Smooth muscle cell (in vitro differentiated cells): ENCODE results near the gene LRRC7. TPM values are rescaled to one million over a fixed set of nuclear protein-coding genes. Genes with fewer than 3 reads are reported as not detected.

Experiments
- DNase-seq: peaks from one replicate; lab custom pipeline; 2025; ENCODE audit not compliant: unreplicated experiment; lab: John Stamatoyannopoulos, UW
- H2AFZ ChIP-seq: fragments of 200-600 bp; sonication (generic); 2 replicates; pipeline ENCODE4 v1.6.0; 2016; ENCODE audit warnings: antibody characterized with exemption, low read depth, mild to moderate bottlenecking
- H3F3A ChIP-seq: fragments of 200-600 bp; sonication (generic); 2 replicates; pipeline ENCODE4 v1.6.0; 2017; ENCODE audit warnings: antibody characterized with exemption, low read depth
- H3K27ac ChIP-seq: fragments of 200-600 bp; sonication (generic); 2 replicates; pipeline ENCODE4 v1.5.1; 2016; ENCODE audit warnings: low read depth, mild to moderate bottlenecking
- H3K27me3 ChIP-seq: fragments of 200-600 bp; sonication (generic); 2 replicates; pipeline ENCODE4 v1.6.1; 2016; ENCODE audit warnings: low read depth, mild to moderate bottlenecking
- H3K36me3 ChIP-seq: fragments of 200-600 bp; sonication (generic); 2 replicates; pipeline ENCODE4 v1.5.1; 2016; ENCODE audit warnings: low read depth
- H3K4me1 ChIP-seq: fragments of 200-600 bp; sonication (generic); 2 replicates; pipeline ENCODE4 v1.5.1; 2016; ENCODE audit warnings: low read depth
- H3K4me2 ChIP-seq: fragments of 200-600 bp; sonication (generic); 2 replicates; pipeline ENCODE4 v1.6.0; 2016; ENCODE audit warnings: mild to moderate bottlenecking
- H3K4me3 ChIP-seq: fragments of 200-600 bp; sonication (generic); 2 replicates; pipeline ENCODE4 v1.5.1; 2016; ENCODE audit warnings: mild to moderate bottlenecking
- H3K79me2 ChIP-seq: fragments of 200-600 bp; sonication (generic); 2 replicates; pipeline ENCODE4 v1.6.0; 2016; ENCODE audit warnings: low read depth, mild to moderate bottlenecking
- H3K9ac ChIP-seq: fragments of 200-600 bp; sonication (generic); 2 replicates; pipeline ENCODE4 v1.6.0; 2016; ENCODE audit warnings: low read depth
- H3K9me3 ChIP-seq: fragments of 200-600 bp; sonication (generic); replicated peaks from 2 replicates; pipeline ENCODE4 v1.5.1; 2016; ENCODE audit warnings: low read depth
- H4K20me1 ChIP-seq: fragments of 200-600 bp; sonication (generic); 2 replicates; pipeline ENCODE4 v1.6.0; 2016; ENCODE audit warnings: low read depth
- CTCF ChIP-seq: fragments of 200-600 bp; sonication (generic); IDR thresholded peaks from 2 replicates; pipeline ENCODE4 v1.5.1; 2017; ENCODE audit warnings: borderline replicate concordance, mild to moderate bottlenecking, antibody characterized with exemption; ENCODE audit not compliant: insufficient read depth, poor library complexity, severe bottlenecking
- WGBS: methylation state at CpG from one replicate; pipeline ENCODE4 v1.1.7; 2016; ENCODE audit warnings: low lambda C conversion rate; 5-methylcytosine and 5-hydroxymethylcytosine counted together
- polyA plus RNA-seq: library from polyadenylated mRNA; unstranded; fragments of >200 nt; fragmentation: Nextera tagmentation; extraction: Ambion mirVana; gene quantifications from 2 replicates; pipeline ENCODE4 v1.2.1, GENCODE V29; 2016
- total RNA-seq: library from RNA; depleted of rRNA; stranded (reverse); fragments of >200 nt; gene quantifications from 2 replicates; pipeline ENCODE4 v1.2.3, GENCODE V29; 2014

The LRRC7 gene
- total and polyA plus RNA-seq, 2 experiments from 2014 or later, result 0.04 to 0.06 TPM

GRCh38 chr1:70048336-70049094 is 480.8 kb downstream of the LRRC7 start:
- Histone ChIP-seq H3K27me3 (peaks cover 4% of the 10 kb centered on the region), H3K9me3 (no peaks in the 10 kb centered on the region), H4K20me1 (no peaks in the 10 kb centered on the region), H3K79me2 (no peaks in the 10 kb centered on the region), H3K9ac (no peak overlapping the region), H3K4me1 (no peaks in the 10 kb centered on the region), H2AFZ (no peak overlapping the region), H3K36me3 (no peaks in the 10 kb centered on the region), H3F3A (no peaks in the 10 kb centered on the region), H3K4me2 (no peak overlapping the region), H3K27ac (no peak overlapping the region), H3K4me3 (no peak overlapping the region)
- DNase-seq, result no peak
- 30% methylated on average over 1 of the region's 1 CpG for WGBS
- no peak for TF ChIP-seq CTCF

GRCh38 chr1:70051926-70052325 is 484.2 kb downstream of the LRRC7 start:
- no peak overlapping the region for H3K4me2 ChIP-seq
- H3K36me3 ChIP-seq, result no peaks in the 10 kb centered on the region
- no peaks in the 10 kb centered on the region for H3K79me2 ChIP-seq
- 75% methylated on average over 1 of the region's 1 CpG for WGBS
- H2AFZ ChIP-seq, result no peak overlapping the region
- H3K4me3 ChIP-seq, result no peak overlapping the region
- no peaks in the 10 kb centered on the region for H3K9me3 ChIP-seq
- H3K9ac ChIP-seq, result no peak overlapping the region
- peaks cover 4% of the 10 kb centered on the region for H3K27me3 ChIP-seq
- no peaks in the 10 kb centered on the region for H3F3A ChIP-seq
- no peaks in the 10 kb centered on the region for H3K4me1 ChIP-seq
- no peak for DNase-seq
- no peaks in the 10 kb centered on the region for H4K20me1 ChIP-seq
- TF ChIP-seq CTCF, result no peak
- no peak overlapping the region for H3K27ac ChIP-seq

- Histone ChIP-seq H3K79me2 (no peaks in the 10 kb centered on the region), H3K9me3 (no peaks in the 10 kb centered on the region), H3K4me3 (no peak overlapping the region), H3F3A (no peaks in the 10 kb centered on the region), H3K27me3 (no peaks in the 10 kb centered on the region), H3K9ac (no peak overlapping the region), H2AFZ (no peak overlapping the region), H3K4me1 (no peaks in the 10 kb centered on the region), H4K20me1 (no peaks in the 10 kb centered on the region), H3K27ac (no peak overlapping the region), H3K36me3 (no peaks in the 10 kb centered on the region), H3K4me2 (no peak overlapping the region)
- no peak for TF ChIP-seq CTCF
- no peak for DNase-seq
Observed at GRCh38 chr1:70057500-70057899, 489.8 kb downstream of the LRRC7 start.

GRCh38 chr1:70061231-70061630 is 493.5 kb downstream of the LRRC7 start:
- no peaks in the 10 kb centered on the region for H3K36me3 ChIP-seq
- H3K79me2 ChIP-seq, result no peaks in the 10 kb centered on the region
- H3K4me2 ChIP-seq, result no peak overlapping the region
- H3K9ac ChIP-seq, result no peak overlapping the region
- H4K20me1 ChIP-seq, result no peaks in the 10 kb centered on the region
- H3K27ac ChIP-seq, result no peak overlapping the region
- no peak overlapping the region for H3K4me3 ChIP-seq
- H3K4me1 ChIP-seq, result no peaks in the 10 kb centered on the region
- TF ChIP-seq CTCF, result no peak
- H2AFZ ChIP-seq, result no peak overlapping the region
- no peaks in the 10 kb centered on the region for H3K9me3 ChIP-seq
- H3F3A ChIP-seq, result no peaks in the 10 kb centered on the region
- H3K27me3 ChIP-seq, result no peaks in the 10 kb centered on the region
- no peak for DNase-seq
